ENCODE results near the gene RPRD1B. TPM values are rescaled to one million over a fixed set of nuclear protein-coding genes. Genes with fewer than 3 reads are reported as not detected.
A peak's percentile ranks its signal among the peaks of the same experiment; 100 is the strongest.

The RPRD1B gene
- total RNA-seq, 2 donors from 2014 or later, result 22.1 to 29.6 TPM

- no peaks in the 10 kb centered on the region for H3K9me3 Mint-ChIP-seq
- WGBS, 2 experiments (ENCODE audit: insufficient coverage in 1 of 2, insufficient read length in 1 of 2), result 91% methylated on average over 4 of the region's 4 CpGs
- no peaks in the 10 kb centered on the region for H3K9me3 ChIP-seq (ENCODE audit: control insufficient read depth, low read length)
- no peaks in the 10 kb centered on the region for H3K27me3 Mint-ChIP-seq (ENCODE audit: insufficient read depth)
- no peaks in the 10 kb centered on the region for H3K27me3 ChIP-seq (ENCODE audit: control insufficient read depth, insufficient read depth, low read length, poor library complexity, severe bottlenecking)
- H3K4me1 Mint-ChIP-seq, result peaks cover 28% of the 10 kb centered on the region
- H3K27ac Mint-ChIP-seq, result no peak overlapping the region
- H3K27ac ChIP-seq (ENCODE audit: low read depth, low read length), result peak overlapping the region; percentile 58
- H3K4me3 ChIP-seq (ENCODE audit: low read length), result no peak overlapping the region
- no peak overlapping the region for H3K9ac ChIP-seq (ENCODE audit: extremely low read depth, low read length, poor library complexity, severe bottlenecking)
- H3K4me1 ChIP-seq (ENCODE audit: control insufficient read depth, insufficient read depth, low read length), result peaks cover 16% of the 10 kb centered on the region
- H3K36me3 Mint-ChIP-seq (ENCODE audit: low read depth), result peaks cover 36% of the 10 kb centered on the region
- no peak overlapping the region for H3K4me3 Mint-ChIP-seq
- no peak for TF ChIP-seq CTCF (conservative IDR thresholded peaks at IDR 0.05)
- peaks cover 57% of the 10 kb centered on the region for H3K36me3 ChIP-seq (ENCODE audit: control insufficient read depth, insufficient read depth, low read length)
- DNase-seq, result no peak
These were observed 42.2 kb upstream of the RPRD1B start for GRCh38 chr20:37991157-37991866.

DNA sequence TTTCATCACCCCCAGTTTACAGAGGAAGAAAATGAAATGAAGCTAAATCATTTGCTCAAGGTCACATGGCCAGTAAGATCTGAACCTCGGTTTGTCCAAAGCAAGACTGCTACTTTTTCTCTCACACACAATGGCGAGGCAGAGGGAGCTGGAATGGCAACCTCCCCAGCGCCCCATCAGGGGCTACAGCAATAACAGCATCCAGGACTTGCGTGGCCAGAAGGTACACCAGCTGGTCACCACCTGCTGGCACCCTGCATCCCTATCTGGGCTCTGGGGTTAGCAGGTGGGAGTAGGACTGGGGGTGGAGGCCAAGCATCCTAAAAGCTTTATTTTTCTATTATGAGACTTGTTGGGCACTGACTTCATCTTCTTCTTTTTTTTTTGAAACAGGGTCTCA is 41.6 kb upstream of the RPRD1B start:
- H3K4me1 Mint-ChIP-seq, result peaks cover 23% of the 10 kb centered on the region
- peaks cover 12% of the 10 kb centered on the region for H3K4me1 ChIP-seq (ENCODE audit: control insufficient read depth, insufficient read depth, low read length)
- 93% methylated on average over 4 of the region's 4 CpGs; no CpG with 5 or more reads in 1 of the 2 experiments for WGBS, 2 experiments (ENCODE audit: insufficient coverage in 1 of 2, insufficient read length in 1 of 2)

GRCh38 chr20:37992802-37993409 is 40.6 kb upstream of the RPRD1B start:
- WGBS, 2 experiments (ENCODE audit: insufficient coverage in 1 of 2, insufficient read length in 1 of 2), result 73 to 100% methylated on average over 3 to 5 of the region's 5 CpGs
- DNase-seq, result no peak
- TF ChIP-seq CTCF (conservative IDR thresholded peaks at IDR 0.05), result peak; percentile 89
- Histone ChIP-seq H3K27ac (ENCODE audit: low read depth, low read length) (no peak overlapping the region), H3K4me1 (ENCODE audit: control insufficient read depth, insufficient read depth, low read length) (peaks cover 2% of the 10 kb centered on the region), H3K4me3 (ENCODE audit: low read length) (no peak overlapping the region), H3K36me3 (ENCODE audit: control insufficient read depth, insufficient read depth, low read length) (peaks cover 67% of the 10 kb centered on the region), H3K9ac (ENCODE audit: extremely low read depth, low read length, poor library complexity, severe bottlenecking) (no peak overlapping the region), H3K27me3 (ENCODE audit: control insufficient read depth, insufficient read depth, low read length, poor library complexity, severe bottlenecking) (no peaks in the 10 kb centered on the region), H3K9me3 (ENCODE audit: control insufficient read depth, low read length) (no peaks in the 10 kb centered on the region)
- Mint-ChIP-seq H3K9me3 (no peaks in the 10 kb centered on the region), H3K4me1 (peaks cover 13% of the 10 kb centered on the region), H3K27ac (no peak overlapping the region), H3K36me3 (ENCODE audit: low read depth) (peaks cover 50% of the 10 kb centered on the region), H3K4me3 (no peak overlapping the region), H3K27me3 (ENCODE audit: insufficient read depth) (no peaks in the 10 kb centered on the region)

More for the DNA sequence above, 41.6 kb upstream of the RPRD1B start:
- no peaks in the 10 kb centered on the region for H3K27me3 ChIP-seq (ENCODE audit: control insufficient read depth, insufficient read depth, low read length, poor library complexity, severe bottlenecking)
- H3K4me3 Mint-ChIP-seq, result no peak overlapping the region
- H3K4me3 ChIP-seq (ENCODE audit: low read length), result no peak overlapping the region
- H3K9ac ChIP-seq (ENCODE audit: extremely low read depth, low read length, poor library complexity, severe bottlenecking), result no peak overlapping the region
- H3K27ac Mint-ChIP-seq, result no peak overlapping the region
- peaks cover 58% of the 10 kb centered on the region for H3K36me3 ChIP-seq (ENCODE audit: control insufficient read depth, insufficient read depth, low read length)
- no peak for DNase-seq
- no peaks in the 10 kb centered on the region for H3K9me3 ChIP-seq (ENCODE audit: control insufficient read depth, low read length)
- H3K36me3 Mint-ChIP-seq (ENCODE audit: low read depth), result peaks cover 40% of the 10 kb centered on the region
- no peak overlapping the region for H3K27ac ChIP-seq (ENCODE audit: low read depth, low read length)
- no peaks in the 10 kb centered on the region for H3K9me3 Mint-ChIP-seq
- TF ChIP-seq CTCF (conservative IDR thresholded peaks at IDR 0.05), result no peak
- H3K27me3 Mint-ChIP-seq (ENCODE audit: insufficient read depth), result no peaks in the 10 kb centered on the region

Data from endodermal cell (in vitro differentiated cells).